Small intestine (tissue), 7 donors: Measurements from ENCODE around the gene ZNF783. TPM values are rescaled to one million over a fixed set of nuclear protein-coding genes. Genes with fewer than 3 reads are reported as not detected.
"Not testable (repeated sequence)": the region's sequence is repeated elsewhere in the genome, so short reads cannot be mapped to it uniquely, and the experiment has no call there.

ENCODE experiments used
- DNase-seq, 2 donors: peaks; one replicate each; pipeline versions ENCODE4 v3.0.0 to v3.0.0-alpha.2; 2013
- FAIRE-seq: peaks from 2 replicates; lab custom pipeline; 2012; peaks lifted over from hg19 to GRCh38; lab: Jason Lieb, UNC
- H3K27ac ChIP-seq, 3 donors: one replicate each; pipeline ENCODE4 v1.5.1; 2013; ENCODE audit warnings: low read length in 2 of 3, mild to moderate bottlenecking in 2 of 3, control low read depth in 1 of 3, inconsistent platforms in 1 of 3, low read depth in 1 of 3, moderate library complexity in 1 of 3
- H3K27me3 ChIP-seq, 3 donors: one replicate each; pipeline ENCODE4 v1.6.1; 2013; ENCODE audit warnings: low read length in 3 of 3, inconsistent platforms in 1 of 3; ENCODE audit not compliant: control insufficient read depth in 3 of 3, insufficient read depth in 3 of 3
- H3K36me3 ChIP-seq, 3 donors: one replicate each; pipeline ENCODE4 v1.6.1; 2013; ENCODE audit warnings: low read length in 3 of 3, inconsistent platforms in 1 of 3, low read depth in 1 of 3, mild to moderate bottlenecking in 1 of 3, moderate library complexity in 1 of 3; ENCODE audit not compliant: control insufficient read depth in 3 of 3, insufficient read depth in 2 of 3
- H3K4me1 ChIP-seq, 3 donors: one replicate each; pipeline ENCODE4 v1.6.1; 2013; ENCODE audit warnings: low read length in 2 of 3, inconsistent platforms in 1 of 3, low read depth in 1 of 3, mild to moderate bottlenecking in 1 of 3, moderate library complexity in 1 of 3; ENCODE audit not compliant: control insufficient read depth in 3 of 3, insufficient read depth in 2 of 3
- H3K4me3 ChIP-seq, 3 donors: one replicate each; pipeline ENCODE4 v1.5.1; 2013; ENCODE audit warnings: low read length in 3 of 3, control low read depth in 1 of 3, inconsistent platforms in 1 of 3, low read depth in 1 of 3, mild to moderate bottlenecking in 1 of 3, moderate library complexity in 1 of 3
- H3K9me3 ChIP-seq, 2 donors: one replicate each; pipeline ENCODE4 v1.6.1; 2013; ENCODE audit warnings: low read depth in 1 of 2, low read length in 1 of 2; ENCODE audit not compliant: control insufficient read depth in 2 of 2, insufficient read depth in 1 of 2
- WGBS, 3 donors: extraction: QIAGEN DNeasy Blood & Tissue Kit; methylation state at CpG; one replicate each; pipeline ENCODE4 v1.1.7; 2013; 5-methylcytosine and 5-hydroxymethylcytosine counted together
- polyA plus RNA-seq, 4 donors: library from polyadenylated mRNA; stranded (reverse) in 3 of 4; unstranded in 1 of 4; fragments of 200-250 nt in 3 of 4; fragments of 120-200 nt in 1 of 4; gene quantifications; one replicate each; pipeline versions ENCODE4 v1.2.1 to v1.2.3, GENCODE V29; 2013
- donor health status: healthy with polysubstance abuse.
- donor health status: control.
- donor health status: control.
- donor health status: Bipolar disorder and iron deficiency.
- donor health status: healthy.

The ZNF783 gene
- polyA plus RNA-seq, 4 donors, result 3.2 to 9.8 (median 5.0) TPM

DNA sequence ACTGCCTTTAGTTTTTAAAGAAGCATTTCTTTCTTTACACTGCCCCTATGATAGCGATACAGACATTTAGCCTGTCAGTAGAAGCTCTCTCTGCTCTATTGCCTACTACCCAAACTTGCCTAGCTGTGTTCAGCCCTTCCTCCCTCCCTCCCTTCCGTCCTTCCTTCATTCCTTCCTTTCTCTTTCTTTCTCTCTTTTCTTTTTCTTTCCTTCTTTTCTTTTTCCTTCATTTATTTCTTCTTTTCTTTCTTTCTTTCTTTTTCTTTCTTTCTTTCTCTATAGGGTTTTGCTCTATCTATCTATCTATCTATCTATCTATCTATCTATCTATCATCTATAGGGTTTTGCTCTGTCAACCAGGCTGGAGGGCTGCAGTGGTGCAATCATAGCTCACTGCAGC lies 29.6 kb upstream of the ZNF783 start:
- Histone ChIP-seq H3K4me1 (no peaks in the 10 kb centered on the region), H3K27me3 (peaks cover 0 to 2% (median 0%) of the 10 kb centered on the region in 3 donors), H3K9me3 (no peaks in the 10 kb centered on the region), H3K27ac (no peak overlapping the region), H3K36me3 (no peaks in the 10 kb centered on the region), H3K4me3 (no peak overlapping the region)
- WGBS, 3 donors, result 67 to 78% (median 67%) methylated on average over 2 of the region's 2 CpGs
- FAIRE-seq, result no peak
- DNase-seq, result no peak

DNA sequence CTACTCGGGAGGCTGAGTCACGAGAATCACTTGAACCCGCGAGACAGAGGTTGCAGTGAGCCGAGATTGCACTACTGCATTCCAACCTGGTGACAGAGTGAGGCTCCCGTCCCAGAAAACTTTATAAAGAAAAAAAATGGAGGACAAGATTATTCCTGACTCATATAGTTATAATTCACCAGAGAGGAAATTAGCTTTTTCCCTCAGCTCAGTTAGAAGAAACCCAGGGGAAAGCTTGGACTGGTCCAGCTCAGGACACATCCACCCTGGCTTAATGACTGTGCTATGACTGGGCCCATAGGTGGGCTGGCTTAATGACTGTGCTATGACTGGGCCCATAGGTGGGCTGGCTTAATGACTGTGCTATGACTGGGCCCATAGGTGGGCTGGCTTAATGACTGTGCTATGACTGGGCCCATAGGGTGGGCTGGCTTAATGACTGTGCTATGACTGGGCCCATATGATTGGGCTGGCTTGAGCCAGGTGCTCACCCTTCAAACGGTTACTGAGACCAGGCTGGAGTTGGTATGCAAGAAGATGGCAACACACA lies 28.3 kb upstream of the ZNF783 start:
- WGBS, 3 donors, result 74 to 82% (median 78%) methylated on average over 7 of the region's 7 CpGs

DNA sequence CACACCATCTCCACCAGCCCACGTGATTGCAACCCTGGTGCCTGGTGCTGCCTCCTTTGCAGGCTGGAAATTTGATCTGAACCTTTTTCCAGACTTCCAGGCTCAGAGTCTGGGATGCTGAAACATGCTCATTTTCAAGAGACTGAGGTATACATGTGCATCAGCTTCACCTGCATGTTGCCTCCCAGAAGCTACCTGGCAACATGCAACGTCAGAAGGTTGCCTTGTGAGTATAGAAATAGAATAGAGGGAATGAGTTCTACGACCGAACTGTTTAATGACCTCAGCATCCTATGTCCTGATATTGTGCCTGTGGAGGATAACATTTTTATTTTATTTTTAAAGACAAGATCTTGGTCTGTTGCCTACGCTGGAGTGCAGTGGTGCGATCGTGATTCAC lies 24.5 kb upstream of the ZNF783 start:
- H3K27me3 ChIP-seq, result peaks cover 0 to 2% (median 0%) of the 10 kb centered on the region in 3 donors
- FAIRE-seq (no peak), DNase-seq (no peak)
- H3K36me3 ChIP-seq, result no peaks in the 10 kb centered on the region
- H3K4me1 ChIP-seq, result peaks cover 0 to 12% (median 8%) of the 10 kb centered on the region in 3 donors
- no peaks in the 10 kb centered on the region for H3K9me3 ChIP-seq
- no peak overlapping the region for H3K4me3 ChIP-seq
- no peak overlapping the region for H3K27ac ChIP-seq
- WGBS, 3 donors, result 81 to 86% (median 83%) methylated on average over 7 of the region's 7 CpGs

More for the DNA sequence above, 28.3 kb upstream of the ZNF783 start:
- not testable (repeated sequence) for H3K36me3 ChIP-seq, H3K27me3 ChIP-seq, H3K4me1 ChIP-seq, DNase-seq, H3K4me3 ChIP-seq, H3K9me3 ChIP-seq, H3K27ac ChIP-seq, FAIRE-seq

DNA sequence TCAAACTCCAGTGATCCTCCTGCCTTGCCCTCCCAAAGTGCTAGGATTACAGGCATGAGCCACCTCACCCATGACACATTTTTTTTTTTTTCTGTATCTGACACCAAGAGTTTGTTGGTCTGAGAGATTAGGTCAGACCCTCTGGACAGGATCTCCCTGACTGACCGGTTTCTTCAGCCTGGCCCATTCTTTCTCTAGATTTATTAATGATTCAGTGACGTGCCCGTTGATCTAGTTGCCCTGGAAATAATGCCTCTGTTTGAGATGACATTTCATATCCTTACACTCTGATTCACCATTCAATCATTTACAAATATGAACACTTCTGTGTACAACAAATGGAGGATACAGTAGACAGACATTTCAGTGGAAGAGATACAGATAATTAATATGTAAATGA lies 23.9 kb upstream of the ZNF783 start:
- DNase-seq (no peak), FAIRE-seq (no peak)
- Histone ChIP-seq H3K4me3 (no peak overlapping the region), H3K9me3 (peaks cover 0 to 2% of the 10 kb centered on the region in 2 donors), H3K4me1 (peaks cover 0 to 12% (median 8%) of the 10 kb centered on the region in 3 donors), H3K36me3 (no peaks in the 10 kb centered on the region), H3K27ac (no peak overlapping the region), H3K27me3 (no peaks in the 10 kb centered on the region)
- WGBS, 3 donors, result 73 to 87% (median 78%) methylated on average over 3 of the region's 3 CpGs

DNA sequence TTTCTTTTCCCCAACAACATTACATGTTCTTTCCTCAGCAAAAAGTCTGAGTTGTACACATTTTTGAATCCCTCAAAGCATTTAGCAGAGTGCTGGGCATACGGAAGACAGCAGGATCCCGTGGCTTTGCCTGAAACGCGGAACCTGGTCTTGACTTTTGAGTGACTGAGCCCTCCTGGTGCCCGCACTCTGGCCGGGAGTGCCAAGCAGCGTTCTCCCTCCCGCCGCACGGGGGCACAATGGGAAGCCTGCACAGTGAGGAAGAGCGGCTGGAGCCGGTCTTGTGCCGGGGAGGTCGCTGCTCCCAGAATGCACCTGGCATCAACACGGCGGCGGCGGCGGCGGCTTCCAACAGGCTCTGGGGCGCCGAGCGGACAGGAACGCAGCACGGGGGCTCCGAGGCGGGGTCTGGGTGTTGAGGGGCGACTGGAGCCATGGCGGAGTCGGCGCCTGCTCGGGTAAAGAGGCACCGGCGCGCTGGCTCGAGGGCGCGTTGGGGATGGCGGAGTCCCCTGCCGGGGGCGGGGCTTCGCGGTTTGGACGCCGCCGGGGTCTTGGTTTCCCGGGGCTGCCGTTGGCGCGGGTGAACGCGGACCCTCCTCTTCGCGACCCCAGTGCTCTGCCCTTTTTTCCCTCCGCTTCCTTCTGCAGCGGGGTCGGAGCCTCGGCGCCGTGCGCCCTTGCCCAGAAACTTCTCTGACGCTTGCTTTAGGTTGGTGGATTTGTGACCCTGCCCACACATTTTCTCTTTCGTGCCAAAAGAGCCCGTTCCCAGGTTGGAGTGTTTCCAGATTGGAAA lies 22.5 kb upstream of the ZNF783 start, which contains the start of gene ZNF212:
Gene ZNF212 (plus strand): TSS at position 307 of the 799 bp plus-strand sequence. CDS start 128 bp downstream, at position 435.
- DNase-seq, result peak; percentile 93 to 94
- Histone ChIP-seq H3K4me1 (peaks cover 0 to 12% (median 8%) of the 10 kb centered on the region in 3 donors), H3K27me3 (no peaks in the 10 kb centered on the region), H3K4me3 (peak within 1 kb of the TSS; percentile 66 to 95 (median 78)), H3K27ac (peak within 1 kb of the TSS; percentile 2 to 59 (median 53)), H3K9me3 (peaks cover 0 to 3% of the 10 kb centered on the region in 2 donors), H3K36me3 (no peaks in the 10 kb centered on the region)
- FAIRE-seq, result no peak
- 0 to 1% (median 0%) methylated on average over 49 to 64 of the region's 64 CpGs for WGBS, 3 donors

DNA sequence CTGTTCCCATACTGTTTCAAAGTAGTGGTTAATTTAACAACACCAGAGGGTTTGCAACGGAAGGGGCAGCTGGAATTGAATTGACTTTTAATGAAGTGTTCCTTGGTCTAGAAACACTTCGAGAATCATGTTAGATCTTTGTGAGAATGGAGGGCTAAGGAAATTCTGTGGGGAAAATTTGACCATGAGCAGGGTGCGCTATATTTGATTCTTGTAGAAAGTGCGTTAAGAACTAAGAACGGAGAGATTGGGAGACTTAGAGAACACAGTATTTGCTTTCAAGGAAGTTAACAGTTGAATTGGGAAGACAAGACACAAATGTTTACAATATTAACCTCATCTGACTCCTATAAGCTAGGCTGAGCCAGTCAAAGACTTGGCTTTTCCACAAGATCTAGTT lies 21.4 kb upstream of the ZNF783 start:
- Histone ChIP-seq H3K27me3 (no peaks in the 10 kb centered on the region), H3K4me3 (peak overlapping the region in 2 of 3 donors; percentile 66 to 95), H3K27ac (peak overlapping the region in 1 of 3 donors; percentile 32), H3K4me1 (peaks cover 0 to 12% (median 8%) of the 10 kb centered on the region in 3 donors), H3K9me3 (peaks cover 0 to 3% of the 10 kb centered on the region in 2 donors), H3K36me3 (peaks cover 0 to 2% (median 0%) of the 10 kb centered on the region in 3 donors)
- FAIRE-seq (no peak), DNase-seq (no peak)
- 35 to 70% (median 42%) methylated on average over 5 of the region's 5 CpGs for WGBS, 3 donors

DNA sequence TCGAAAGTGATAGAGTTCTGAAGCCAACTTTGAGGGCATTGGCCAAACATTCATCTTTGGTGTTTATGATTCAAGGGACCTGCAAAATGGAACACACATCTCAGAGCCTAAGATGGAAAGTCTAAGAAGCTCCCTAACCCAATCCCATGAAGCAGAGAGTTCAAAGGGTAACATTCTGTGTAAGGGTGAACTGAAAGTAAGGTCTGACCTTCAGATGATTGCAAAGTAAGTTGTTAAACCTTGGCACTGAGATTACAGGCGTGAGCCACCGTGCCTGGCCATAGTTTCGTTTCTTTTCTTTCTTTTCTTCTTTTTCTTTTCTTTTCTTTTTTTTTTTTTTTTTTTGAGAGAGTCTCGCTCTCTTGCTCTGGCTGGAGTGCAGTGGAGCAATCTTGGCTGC lies 20.3 kb upstream of the ZNF783 start:
- Histone ChIP-seq H3K9me3 (peaks cover 0 to 3% of the 10 kb centered on the region in 2 donors), H3K27ac (peak overlapping the region; percentile 56 to 90 (median 68)), H3K36me3 (peaks cover 0 to 2% (median 0%) of the 10 kb centered on the region in 3 donors), H3K4me3 (peak overlapping the region in 1 of 3 donors; percentile 35), H3K27me3 (no peaks in the 10 kb centered on the region), H3K4me1 (peaks cover 0 to 12% (median 8%) of the 10 kb centered on the region in 3 donors)
- WGBS, 3 donors, result 30 to 60% (median 33%) methylated on average over 5 of the region's 5 CpGs
- DNase-seq, result peak; percentile 42 to 89
- no peak for FAIRE-seq

DNA sequence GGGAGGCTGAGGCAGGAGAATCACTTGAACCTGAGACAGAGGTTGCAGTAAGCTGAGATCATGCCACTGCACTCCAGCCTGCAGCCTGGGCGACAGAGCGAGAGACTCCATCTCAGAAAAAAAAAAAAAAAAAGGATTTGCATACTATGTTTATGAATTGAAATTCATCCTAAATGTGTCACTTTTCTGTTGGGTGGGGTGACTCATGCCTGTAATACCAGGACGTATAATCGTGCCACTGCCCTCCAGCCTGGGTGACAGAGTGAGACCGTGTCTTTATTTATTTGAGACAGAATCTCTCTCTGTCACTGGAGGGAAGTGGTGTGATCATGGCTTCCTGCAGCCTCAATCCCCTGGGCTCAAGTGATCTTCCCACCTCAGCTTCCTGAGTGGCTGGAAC lies 16.8 kb upstream of the ZNF783 start:
- no peak overlapping the region for H3K4me3 ChIP-seq
- no peak for DNase-seq
- H3K27me3 ChIP-seq, result no peaks in the 10 kb centered on the region
- 68 to 85% (median 74%) methylated on average over 5 of the region's 5 CpGs for WGBS, 3 donors
- peaks cover 0 to 8% (median 2%) of the 10 kb centered on the region in 3 donors for H3K36me3 ChIP-seq
- H3K9me3 ChIP-seq, result peaks cover 0 to 3% of the 10 kb centered on the region in 2 donors
- no peak for FAIRE-seq
- H3K27ac ChIP-seq, result no peak overlapping the region
- peaks cover 0 to 7% (median 5%) of the 10 kb centered on the region in 3 donors for H3K4me1 ChIP-seq
